Cortex of kidney (tissue), 1 donor: Measurements from ENCODE around the gene DGCR2.
"Not testable (repeated sequence)": the region's sequence is repeated elsewhere in the genome, so short reads cannot be mapped to it uniquely, and the experiment has no call there.

Experiments used
- DNase-seq: peaks from one replicate; lab custom pipeline; 2025; lab: John Stamatoyannopoulos, UW

Gene DGCR2

DNA sequence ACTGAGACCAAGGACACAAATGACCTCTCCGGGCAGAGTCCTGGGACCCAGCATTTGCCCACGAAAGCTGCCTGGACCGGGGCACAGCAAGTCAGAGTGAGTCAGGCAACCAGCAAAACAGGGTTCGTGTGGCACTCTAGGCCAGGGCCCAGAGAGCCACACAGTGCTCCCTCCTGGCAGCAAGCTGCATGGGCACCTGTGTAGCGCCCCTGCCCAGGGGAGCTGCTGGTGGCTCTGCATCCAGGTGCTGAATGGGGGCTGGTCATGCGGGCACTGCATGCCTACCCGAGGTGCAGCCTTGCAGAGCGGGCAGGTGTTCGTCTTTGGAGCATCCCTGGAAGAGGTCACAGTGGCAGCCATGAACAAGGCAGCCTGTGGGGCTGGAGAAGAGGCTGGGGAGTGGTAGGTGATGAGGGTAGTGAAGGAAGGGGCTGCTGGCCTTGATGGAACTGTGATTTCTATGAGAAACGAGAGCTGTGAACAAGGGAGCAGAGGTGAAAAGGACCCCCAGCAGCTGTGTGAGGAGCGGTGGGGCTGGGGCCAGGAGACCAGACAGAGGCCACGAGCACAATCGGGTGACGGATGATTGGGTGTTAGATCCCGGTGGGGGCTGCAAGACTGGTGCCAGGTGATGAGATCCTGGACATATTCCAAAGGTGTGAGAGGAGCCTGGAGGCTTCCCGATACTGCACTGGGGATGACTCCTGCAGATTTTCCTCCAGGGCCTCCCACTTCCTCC lies 63.3 kb downstream of the DGCR2 start:
- DNase-seq = no peak

DNA sequence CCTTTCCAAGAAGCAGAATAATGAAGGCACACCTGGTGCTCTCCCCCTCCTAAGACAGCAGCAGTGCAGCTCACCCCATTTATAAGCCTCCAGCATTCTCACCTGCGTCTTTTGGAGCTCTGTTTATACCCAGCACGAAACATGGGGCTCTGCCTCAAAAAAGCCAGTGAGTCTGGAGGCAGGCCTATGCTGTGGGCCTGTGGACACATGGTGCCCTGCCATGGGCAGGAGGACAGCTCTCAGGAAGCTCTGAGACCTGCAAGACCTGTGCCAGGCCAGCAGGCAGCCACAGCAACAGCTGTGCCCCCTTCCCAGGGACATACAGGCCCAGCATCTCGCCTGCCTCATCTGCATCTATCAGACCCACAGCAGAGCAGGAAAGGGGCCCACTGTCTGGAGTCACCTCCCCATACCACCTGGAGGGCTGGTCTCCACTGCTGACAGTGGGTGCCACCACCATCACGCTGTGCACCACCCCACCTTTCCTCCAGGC lies 64.2 kb downstream of the DGCR2 start:
- DNase-seq = no peak

DNA sequence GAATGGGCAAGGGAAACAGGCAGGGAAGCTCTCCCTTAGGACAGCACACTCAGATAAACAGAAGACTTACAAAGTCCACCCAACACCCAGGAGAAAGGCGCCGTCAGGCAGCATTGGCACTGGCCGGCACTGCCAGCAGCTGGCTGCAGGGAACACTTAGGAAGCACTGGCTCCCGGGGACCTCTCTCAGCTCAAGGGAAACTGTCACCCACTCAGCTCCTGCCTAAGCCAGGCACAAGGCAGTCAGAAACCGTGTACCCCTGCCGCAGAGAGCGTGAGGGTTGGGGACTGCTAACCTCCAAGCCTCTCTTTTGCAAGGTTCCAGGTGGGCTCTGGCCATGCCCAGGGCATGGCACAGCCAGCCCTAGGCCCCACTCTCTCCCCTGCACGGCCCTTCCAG lies 64.7 kb downstream of the DGCR2 start:
- no peak for DNase-seq

DNA sequence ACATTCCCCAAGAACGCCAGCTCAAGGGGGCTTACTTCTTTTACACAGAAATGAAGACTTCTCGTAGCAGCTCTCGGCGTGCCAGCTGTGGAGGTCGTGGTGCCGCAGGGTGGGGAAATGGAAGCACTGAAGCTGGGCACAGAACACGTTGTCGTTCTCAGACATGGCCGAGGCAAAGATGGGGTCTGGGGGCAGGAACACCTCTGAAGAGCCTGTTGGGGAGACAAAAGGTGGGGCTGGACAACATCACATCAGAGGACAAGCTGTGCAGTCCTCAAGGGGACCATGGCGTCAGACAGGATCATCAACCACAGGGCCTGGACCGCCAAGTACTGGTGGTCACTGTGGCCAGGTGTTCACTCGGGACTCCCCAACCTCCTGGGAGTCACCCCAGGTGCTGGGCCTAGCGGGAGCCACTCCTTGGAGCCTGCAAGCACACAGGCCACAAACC lies 65.2 kb downstream of the DGCR2 start:
- DNase-seq = no peak

DNA sequence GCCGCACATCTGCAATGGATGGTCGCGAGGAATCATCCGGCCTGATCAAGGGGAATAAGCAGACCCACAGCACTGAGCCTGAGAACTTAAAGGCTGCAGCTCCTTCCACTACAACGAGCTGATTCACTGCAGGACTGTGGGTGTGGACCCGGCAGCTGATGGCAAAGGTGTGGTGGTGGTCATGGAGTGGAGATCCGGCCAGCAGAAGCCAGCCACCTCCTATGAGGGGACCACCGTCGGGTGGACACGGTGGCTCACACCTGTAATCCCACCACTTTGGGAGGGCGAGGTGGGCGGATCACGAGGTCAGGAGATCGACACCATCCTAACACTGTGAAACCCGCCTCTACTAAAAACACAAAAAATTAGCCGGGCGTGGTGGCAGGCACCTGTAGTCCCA lies 66.4 kb downstream of the DGCR2 start:
- no peak for DNase-seq

DNA sequence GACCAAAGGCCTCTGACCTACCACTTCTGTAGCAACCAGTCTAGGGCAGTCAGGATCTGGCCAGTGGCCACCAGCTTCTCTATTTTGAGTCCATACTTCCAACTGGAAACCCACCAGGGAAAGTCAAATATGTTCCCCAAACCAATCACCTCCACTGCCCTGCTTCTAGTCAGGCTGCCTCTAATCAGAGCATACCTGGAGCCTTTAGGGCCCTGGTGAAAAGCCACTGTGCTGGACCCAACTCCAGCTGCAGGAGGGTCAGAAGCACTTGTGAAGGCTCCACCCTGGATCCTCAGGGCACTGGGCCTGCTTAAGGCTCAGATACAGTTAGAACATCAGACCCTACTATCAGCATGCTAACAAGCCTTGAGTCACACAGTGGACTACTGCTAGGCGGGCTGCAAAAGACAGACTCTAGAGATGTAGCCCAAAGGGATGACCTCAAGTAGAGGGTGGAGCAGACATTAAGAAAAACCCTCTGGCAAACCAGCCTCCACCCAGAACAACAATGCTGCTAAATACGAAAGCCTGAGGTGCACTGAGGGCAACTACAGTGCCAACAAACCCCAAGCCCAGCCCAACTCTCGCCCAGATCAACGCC lies 69.2 kb downstream of the DGCR2 start:
- DNase-seq = no peak

DNA sequence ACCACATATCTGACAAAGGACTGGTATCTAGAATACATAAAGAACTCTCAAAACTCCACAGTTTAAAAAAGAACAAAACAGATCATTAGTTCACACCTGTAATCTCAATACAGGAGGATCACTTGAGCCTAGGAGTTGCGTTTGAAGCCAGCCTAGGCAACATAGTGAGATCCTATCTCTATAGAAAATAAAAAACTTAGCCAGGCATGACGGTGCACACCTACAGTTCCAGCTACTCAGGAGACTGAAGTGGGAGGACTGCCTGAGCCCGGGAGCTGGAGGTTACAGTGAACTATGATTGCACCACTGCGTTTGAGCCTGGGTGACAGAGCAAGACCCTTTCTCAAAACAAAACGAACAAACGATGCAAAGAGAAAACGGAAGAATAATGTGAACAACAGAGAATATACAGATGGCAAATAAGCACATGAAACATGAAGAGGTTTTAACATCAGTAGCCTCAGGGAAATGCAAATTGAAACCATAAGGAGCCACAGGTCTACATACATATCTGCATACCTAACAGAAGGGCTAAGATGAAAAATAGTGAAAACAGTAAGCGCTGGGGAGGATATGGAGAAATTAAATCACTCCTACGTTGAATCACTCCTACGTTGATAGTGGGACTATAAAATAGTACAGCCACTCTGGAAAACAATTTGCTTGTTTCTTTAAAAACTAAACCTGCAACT lies 70.7 kb downstream of the DGCR2 start:
- DNase-seq = no peak

DNA sequence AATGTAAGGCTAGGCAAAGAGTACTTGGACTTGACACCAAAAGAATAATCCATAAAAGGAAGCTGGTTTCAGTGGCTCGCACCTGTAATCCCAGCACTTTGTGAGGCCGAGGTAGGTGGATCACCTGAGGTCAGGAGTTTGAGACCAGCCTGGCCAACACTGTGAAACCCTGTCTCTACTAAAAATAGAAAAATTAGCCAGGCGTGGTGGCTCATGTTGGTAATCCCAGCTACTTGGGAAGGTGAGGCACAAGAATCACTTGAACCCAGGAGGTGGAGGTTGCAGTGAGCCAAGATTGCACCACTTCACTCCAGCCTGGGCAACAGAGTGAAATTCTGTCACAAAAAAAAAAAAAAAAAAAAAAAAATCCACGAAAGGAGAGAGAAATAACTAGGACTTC lies 71.4 kb downstream of the DGCR2 start:
- DNase-seq = not testable (repeated sequence)

DNA sequence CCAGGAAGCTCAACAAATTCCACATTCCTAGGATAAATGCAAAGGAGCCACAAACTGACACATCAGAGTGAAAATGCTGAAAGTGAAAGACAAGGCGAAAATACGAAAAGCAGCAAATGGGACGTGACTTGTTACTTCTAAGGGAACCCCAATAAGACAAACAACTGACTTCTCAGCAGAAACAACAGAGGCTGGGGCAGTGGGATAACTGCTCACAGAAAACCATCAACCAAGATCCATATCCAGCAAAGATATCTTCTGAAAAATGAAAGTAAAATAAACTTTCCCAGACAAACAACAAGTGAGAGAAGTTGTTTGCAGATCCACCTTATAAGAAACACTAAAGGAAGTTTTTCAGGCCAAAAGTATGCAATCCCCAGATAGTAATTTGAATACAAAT lies 72.1 kb downstream of the DGCR2 start:
- DNase-seq = no peak

DNA sequence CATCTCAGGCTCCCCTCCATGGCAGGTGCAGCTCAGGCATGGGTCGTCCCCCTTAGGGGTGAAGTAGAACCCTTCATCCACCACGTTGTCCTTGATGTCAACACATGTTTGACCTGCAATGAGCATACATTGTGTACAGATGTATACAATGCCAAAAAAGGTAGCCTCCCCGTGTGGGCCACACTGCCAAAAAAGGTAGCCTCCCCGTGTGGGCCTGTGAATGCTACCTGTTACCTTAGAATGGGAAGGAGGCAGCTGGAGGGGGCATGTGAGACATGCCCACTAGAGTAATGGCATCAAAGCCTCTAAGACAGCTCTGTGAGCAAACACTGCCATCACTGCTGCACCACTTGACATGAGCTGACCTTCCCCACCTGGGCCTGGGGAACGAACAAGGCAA lies 73.7 kb downstream of the DGCR2 start:
- no peak for DNase-seq

DNA sequence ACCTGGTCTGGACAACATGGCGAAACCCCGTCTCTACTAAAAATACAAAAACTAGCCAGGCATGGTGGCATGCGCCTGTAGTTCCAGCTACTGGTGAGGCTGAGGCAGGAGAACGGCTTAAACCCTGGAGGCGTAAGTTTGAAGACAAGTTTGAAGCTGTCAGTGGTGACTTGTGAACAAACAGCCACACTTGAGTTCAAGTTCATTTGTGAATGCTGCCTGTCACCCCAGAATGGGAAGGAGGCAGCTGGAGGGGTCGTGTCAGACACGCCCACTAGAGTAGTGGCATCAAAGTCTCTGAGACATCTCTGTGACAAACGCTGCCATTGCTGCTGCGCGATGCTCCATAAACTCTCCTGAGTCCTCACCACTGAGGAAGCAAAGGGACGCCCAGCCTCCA lies 74.2 kb downstream of the DGCR2 start:
- no peak for DNase-seq

DNA sequence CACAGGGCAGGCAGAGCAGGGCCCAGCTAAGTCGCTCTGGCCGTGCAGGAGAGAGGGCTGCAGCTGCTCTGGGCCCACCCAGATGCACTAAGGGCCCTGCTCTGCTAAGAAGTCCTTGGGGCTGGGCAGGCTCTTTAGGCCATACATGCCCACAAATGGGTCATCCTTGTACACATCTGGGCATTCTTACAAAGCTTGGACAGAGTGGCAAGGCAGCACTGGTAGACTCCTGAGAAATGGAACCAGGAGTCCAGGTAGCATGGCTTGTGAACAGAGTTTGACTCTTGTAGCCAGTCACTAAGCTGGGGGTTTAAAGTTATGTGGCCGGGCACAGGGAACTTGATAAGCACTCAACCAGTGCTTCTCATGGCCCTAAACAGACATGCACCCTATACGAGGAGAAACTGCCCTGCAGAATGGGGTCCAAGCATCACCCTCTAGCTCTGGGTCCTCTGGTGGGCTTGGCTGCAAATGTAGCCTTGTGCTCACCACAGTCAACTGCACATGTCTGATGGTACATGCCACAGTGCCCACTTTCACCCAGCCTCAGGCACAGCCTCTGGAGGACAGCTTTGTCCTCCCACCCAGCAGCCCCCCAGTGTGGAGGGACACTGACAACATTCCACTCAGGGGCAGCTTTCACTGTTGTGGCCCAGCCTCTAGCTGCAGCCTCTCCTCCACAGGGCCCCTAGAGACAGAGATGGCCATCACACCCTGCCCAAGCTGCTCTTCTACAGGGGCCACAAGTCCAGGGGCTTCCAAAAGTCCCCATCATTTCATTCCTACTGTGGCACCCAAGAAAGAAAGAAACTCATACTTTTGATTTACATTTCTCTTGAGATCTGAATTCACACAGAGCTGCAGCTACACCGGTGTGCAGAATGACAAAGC lies 75.2 kb downstream of the DGCR2 start:
- no peak for DNase-seq

DNA sequence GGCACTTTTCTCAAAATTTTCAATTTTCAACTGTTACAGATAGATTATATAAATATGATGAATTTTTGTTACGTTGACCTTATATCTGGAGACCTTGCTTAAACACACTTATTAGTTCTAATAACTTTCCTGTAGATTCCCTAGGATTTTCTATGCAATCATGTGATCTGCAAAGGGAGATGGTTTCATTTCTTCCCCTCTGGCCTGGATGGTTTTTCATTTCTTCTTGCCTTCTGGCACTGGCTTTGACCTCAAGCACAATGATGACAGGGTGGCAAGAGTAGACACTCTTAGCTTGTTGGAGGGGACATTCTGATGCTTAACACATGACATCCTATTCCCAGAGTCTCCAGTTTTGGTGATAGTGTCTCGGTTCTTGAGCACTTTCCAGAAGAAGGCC lies 75.9 kb downstream of the DGCR2 start:
- no peak for DNase-seq

DNA sequence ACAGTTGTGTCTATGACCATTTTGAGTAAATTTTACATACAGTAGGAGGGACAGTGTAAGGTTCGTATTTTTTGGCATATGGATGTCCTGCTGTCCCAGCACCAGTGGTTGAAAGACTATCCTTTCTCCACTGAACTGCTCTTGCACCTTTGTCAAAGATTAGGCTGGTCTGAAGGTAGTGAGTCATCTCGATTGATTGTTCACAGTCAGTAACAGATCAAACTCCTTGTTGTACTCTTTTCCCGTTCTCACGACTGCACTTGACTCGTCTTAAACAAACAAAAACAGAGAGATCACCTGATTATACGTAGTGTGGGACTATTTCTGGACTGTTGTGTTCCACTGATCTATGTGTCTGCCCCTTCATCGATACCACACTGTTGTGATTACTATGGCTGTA lies 77.1 kb downstream of the DGCR2 start:
- DNase-seq = no peak

DNA sequence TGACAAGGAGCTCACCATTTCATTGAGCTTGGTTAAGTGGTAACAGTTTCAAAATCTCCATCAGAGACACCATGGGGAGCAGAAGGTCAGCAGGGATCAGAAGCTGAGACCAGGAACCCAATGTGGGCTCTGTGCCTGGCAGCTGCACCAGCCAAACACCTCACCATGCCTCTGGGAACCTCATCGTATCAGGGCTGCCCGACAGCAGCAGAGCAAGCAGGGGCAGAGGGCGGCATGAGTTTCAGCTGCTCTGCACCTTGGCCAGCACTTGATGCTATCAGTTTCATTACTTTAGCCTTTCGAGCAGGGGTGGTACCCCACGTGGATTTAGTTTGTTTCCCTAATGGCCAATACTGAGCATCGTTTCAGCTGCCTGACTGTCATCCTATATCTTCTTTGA lies 77.8 kb downstream of the DGCR2 start:
- DNase-seq = no peak

DNA sequence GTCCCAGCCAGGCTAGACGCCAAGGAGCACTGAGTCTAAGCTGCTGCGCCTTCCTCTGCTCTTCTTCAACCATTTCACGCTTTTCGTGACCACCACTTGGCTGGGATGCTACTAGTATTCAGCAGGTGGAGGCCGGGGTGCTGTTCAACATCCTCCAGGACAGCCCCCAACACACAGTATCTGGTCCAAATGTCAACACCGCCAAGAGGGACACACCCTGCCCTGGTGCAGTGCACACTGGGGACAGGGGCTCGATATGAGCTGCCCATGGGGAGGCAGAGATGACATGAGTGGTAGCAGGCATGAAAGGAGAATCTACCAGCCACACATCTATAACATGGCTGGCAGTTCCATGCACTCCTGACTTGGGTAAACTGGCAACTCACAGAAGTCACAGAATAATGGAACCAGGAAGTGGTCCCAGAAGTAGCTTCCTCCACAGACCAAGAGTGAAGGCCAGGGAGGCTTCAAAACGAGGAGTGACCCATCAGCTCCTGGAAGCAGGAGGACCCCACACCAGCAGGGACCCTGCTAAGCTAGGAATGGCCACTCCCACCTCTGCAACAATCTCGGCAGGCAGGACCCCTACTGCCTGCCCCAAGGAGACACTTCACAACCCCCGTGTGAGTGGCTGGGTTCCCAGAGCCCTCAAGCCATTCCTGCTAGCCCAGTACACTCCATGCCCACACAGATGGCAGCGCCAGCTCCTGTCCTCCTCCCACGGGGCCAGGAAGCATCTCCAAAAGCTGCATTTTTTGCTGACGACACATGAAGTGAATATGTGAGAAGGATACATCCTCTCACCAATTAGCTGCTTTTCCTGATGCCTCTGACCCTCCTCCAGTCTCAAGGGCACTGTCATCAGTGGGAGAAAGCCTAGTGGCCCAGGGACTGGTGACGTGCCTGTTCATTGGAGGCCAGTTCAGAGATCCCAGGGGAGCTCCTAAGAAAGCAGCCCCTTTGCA lies 78.8 kb downstream of the DGCR2 start:
- no peak for DNase-seq

DNA sequence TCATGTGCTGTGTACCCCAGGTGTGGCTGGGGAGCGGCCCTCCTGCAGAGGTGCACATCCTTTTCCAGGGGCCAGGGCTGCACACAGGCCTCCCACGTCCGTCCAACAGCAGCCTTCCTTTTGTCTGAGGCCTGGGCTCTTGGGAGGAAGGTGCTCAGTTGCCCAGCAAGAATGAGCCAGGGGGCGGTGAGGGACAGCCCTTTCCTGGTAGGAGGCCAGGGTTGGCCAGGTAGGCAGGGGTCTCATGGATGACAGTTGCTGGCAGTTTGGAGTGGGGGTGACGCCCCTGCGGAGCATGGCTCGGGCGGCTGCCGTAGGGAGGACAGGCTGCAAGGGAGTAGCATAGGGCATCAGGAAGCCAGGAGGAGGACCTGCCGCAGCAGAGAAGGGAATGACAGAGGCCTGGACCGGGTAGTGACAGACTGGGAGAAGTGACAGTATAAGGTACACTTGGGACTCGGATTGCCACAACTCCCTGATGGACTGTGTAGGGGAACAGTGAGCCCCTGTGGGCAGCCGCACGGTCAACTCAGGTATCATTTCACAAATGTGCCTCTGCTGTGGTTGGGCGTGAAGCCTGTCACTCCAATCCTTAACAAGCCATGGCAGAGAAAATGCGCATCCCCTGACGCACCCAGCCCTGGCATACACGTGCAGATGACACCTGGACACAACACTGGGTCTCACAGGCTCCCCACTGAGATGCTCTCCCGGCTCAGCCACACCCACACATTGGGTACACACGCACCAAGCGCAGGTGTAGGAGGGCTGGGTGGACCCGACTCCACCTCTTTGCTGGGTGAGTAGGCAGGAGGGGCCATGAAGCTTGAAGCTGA lies 79.7 kb downstream of the DGCR2 start:
- no peak for DNase-seq

DNA sequence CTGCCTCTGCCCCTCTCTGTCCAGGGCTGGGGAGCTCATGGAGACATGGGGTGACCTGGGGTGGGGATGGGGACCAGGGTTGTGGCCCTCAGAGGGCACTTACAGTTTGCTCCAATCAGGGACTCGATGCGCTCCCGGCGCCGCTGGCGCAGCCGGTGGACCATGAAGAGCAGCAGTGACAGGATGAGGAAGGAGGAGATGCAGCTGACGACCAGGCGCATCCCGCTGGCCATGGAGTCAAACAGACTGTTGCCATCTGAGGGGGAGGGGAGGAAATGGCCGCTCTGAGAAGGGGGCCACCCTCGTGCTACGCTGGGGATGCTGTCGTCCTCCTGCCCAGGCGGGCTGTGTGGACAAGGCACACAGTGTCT lies 80.5 kb downstream of the DGCR2 start:
- DNase-seq = no peak

DNA sequence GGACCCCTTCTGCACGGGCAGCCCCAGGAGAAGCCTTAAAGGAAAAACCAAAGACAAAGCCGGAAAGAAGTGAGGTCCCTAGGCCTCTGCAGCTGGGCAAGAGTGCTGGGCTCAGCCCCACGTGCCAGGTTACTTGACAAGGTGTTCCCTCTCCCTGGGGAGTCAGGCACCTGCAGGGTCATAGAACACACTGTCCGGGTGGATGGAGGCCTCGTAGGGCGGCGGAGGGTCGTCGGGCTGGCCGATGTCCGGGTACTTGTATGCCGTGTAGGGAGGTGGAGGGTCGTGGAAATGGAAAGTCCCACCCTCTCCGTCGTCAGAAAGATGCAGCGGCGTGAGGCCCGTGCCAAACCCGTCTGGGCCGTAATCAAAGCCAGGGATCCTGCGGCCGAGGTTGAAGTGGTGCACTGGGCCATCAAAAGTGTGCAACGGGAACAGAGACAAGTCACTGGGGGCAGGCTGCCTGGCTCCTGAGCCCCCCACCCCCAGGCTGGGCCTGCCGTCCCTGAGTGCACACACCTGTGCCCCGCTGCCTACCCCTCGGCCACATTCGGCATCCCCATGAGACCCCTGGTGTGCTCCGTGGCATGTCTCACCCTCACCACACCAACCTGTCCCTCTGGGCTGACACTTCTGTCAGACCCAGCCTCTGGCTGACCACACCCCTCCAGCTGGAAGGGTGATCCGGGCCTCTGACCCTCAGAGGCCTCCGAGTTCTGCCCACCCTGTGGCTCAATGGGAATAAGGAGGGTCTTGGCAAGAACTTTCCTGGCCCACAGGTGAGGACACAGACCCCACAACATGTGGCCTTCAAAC lies 81.1 kb downstream of the DGCR2 start:
- DNase-seq = no peak
